HG02571 (cell line): Measurements from ENCODE around the gene XBP1.
A peak's percentile ranks its signal among the peaks of the same experiment; 100 is the strongest.
"Not testable (repeated sequence)": the region's sequence is repeated elsewhere in the genome, so short reads cannot be mapped to it uniquely, and the experiment has no call there.

Source experiments
- ATAC-seq: cut with Tn5 transposase; IDR thresholded peaks from one replicate; pipeline ENCODE4 v1.9.1; 2021; ENCODE audit warnings: mild to moderate bottlenecking, moderate library complexity; ENCODE audit not compliant: unreplicated experiment

The XBP1 gene

GRCh38 chr22:28819253-28820096 is 19.1 kb upstream of the XBP1 start:
- no peak for ATAC-seq

- no peak for ATAC-seq
Observed at GRCh38 chr22:28817919-28818859, 17.8 kb upstream of the XBP1 start.

- ATAC-seq: no peak
Observed at GRCh38 chr22:28817064-28817463, 16.7 kb upstream of the XBP1 start.

- ATAC-seq: no peak
Observed at GRCh38 chr22:28815729-28816128, 15.4 kb upstream of the XBP1 start.

DNA sequence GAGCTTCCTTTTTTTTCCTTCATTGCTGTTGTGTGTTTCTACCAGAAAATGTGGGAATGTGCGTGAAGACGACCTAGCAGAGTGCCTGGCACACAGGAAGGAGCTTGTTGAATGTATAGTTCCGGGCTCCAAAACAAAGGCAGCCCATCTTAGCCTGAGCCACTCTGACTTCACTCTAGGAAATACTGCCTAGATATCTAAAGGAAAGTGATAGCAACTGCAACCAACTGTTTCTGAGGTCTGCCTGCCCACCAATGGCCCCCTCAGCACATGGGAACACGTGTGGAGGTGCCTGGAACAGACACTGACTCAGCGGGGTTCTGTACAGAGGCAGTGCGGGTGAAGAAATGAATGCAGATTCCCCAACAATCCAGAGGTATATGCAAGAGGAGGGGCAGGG is 14.7 kb upstream of the XBP1 start:
- ATAC-seq: no peak

DNA sequence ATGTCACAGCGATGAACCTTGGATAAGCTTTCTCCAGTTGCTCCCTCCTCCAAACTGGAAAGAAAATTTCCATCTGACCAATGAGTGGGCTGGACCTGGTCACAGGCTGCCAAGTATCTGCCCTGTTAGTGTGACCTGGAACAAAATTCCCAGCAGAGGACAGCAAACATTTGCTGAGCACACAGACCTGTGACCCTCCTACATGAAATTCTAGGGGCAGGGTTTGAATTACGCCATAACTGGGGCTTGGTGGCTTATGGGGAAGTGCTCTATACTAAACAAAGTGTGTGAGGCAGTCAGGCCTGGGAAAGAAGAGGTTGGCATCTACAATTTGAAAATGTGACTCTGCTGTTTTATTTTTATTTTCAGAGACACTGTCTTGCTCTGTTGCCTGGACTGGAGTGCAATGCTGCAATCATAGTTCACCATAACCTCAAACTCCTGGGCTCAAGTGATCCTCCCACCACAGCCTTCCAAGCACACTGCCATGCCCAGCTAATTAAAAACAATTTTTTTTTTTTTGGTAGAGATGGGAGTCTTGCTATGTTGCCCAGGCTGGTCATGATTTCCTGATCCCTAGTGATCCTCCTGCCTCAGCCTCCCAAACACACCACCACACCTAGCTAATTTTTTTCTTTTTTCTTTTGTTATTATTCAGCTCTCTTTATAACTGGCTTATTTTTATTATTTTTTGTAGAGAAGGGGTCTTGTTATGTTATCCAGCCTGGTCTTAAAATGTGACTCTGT is 13.6 kb upstream of the XBP1 start:
- no peak for ATAC-seq

DNA sequence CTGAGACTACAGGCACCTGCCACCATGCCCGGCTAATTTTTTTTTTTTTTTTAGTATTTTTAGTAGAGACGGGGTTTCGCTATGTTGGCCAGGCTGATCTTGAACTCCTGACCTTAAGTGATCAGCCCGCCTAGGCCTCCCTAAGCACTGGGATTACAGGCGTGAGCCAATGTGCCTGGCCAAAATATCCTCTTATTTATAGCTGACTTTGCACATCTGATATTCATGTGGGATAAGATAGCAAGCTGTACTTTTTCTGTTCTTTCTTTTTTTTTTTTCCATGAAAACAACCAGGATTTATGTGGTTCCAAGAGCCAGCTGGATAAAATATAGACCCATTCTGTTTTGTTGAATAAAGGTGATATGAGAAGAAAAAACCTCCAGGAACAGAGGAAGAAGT is 12.1 kb upstream of the XBP1 start:
- no peak for ATAC-seq

GRCh38 chr22:28810821-28811491 is 10.6 kb upstream of the XBP1 start:
- no peak for ATAC-seq

GRCh38 chr22:28808716-28809355 is 8.5 kb upstream of the XBP1 start:
- ATAC-seq: no peak

DNA sequence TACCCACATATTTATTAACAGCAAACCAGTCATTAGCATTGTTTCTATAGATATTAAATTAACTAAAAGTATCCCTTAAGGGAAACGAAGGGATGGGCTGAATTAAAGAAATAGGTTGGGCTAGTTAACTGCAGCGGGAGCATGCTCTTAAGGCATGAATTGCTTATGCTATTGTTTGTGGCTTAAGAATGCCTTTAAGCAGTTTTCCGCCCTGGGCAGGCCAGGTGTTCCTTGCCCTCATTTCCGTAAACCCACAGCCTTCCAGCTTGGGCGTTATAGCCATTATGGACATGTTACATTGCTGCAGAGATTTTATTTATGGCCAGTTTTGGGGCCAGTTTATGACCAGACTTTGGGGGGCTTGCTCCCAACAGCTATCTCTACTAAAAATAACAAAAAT is 5.1 kb upstream of the XBP1 start:
- not testable (repeated sequence) for ATAC-seq

GRCh38 chr22:28802595-28803123 is 2.3 kb upstream of the XBP1 start:
- ATAC-seq: no peak

DNA sequence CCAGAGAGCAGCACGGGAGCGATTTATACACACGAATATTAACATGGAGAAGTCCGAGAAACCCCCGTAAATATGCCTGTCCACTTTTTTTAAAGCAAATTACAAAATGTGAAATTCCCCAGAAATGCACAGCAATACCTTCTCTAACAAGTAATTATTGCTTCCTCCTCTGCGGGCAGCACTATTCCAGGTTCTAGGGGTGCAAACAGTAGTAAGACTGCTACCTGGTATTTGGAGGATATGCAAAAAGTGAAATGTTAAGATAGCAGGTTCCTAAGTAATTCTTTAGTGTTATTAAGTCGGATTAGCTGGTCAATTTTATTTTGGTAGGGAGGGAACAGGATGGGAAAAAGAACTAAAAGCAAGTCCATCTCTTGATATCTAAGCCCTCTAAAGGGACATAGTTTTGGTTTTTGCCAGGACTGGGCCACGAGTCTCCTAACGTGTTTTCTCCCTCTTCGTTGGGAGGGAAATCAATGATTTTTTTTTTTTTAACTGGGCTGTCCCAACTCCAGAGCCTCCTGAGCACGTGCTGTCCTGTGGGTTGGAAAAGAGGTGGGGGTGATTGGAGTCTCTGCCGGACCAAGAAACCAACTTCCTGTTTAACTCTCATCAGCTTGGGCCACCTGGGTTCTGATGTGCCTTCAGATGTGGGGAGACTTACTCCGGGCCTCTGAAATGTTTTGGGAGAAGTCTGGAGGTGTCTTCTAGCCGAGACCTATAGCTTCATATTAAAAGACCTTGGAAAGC is 1.7 kb upstream of the XBP1 start:
- ATAC-seq: no peak

DNA sequence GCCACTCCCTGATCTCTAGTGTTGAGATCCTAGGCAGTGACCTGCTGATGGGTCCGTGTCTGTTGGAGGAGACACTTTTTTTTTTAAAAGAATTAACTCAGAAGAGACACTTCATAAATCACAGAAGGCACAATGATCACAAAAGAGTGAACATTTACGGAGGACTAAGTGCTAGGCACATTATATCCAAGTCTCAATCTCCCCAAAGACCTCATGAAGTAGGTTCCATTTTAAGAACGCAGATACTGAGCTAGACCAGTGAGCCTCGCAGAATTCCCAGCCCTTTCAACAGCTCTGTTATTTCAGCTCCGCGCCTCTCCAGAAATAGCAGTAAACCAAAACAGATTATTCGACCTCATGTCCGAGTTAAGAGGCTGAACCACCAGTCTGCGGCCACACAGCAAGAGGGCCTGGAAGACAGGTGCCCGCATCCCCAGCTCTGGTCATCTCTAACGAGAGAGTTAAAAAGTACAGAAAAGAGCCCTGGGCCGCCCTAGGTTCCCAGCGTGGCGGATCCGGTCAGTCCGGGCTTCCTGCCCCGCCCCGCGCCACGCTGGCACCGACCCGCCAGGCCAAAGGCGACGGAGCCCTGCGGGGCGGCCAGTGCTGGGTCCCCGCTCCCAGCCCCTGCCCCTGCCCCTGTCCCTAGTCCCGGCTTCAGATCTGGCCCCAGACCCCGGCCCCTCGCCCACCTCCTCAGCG is 612 bp downstream of the XBP1 start:
- ATAC-seq: peak; percentile 25

GRCh38 chr22:28798810-28799605 is 1.4 kb downstream of the XBP1 start:
- ATAC-seq: no peak

GRCh38 chr22:28795932-28796856 is 4.2 kb downstream of the XBP1 start:
- ATAC-seq: no peak

GRCh38 chr22:28795071-28795693 is 5.2 kb downstream of the XBP1 start:
- no peak for ATAC-seq
